ENCODE data around the gene NID2.

The NID2 gene

DNA sequence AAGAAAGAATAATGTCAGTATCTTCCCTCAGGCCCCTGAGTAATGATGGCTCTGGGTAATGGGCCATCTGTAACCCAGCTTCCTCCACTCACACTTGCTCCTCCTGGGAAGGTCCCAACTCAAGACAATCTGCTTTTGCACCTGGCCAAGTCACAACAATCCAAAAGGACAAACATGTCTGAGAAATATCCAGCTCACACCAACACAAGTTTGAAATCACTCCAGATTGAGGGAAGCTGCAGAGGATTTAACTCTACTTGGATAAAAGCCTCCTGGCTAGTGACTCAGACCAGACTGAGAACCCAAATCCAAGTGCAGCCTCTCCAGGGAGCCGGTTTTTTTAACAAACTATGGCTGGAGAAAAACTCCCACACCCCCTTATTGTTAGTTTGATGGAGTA, 45.3 kb downstream of the NID2 start:
- DNase-seq, result no peak

DNA sequence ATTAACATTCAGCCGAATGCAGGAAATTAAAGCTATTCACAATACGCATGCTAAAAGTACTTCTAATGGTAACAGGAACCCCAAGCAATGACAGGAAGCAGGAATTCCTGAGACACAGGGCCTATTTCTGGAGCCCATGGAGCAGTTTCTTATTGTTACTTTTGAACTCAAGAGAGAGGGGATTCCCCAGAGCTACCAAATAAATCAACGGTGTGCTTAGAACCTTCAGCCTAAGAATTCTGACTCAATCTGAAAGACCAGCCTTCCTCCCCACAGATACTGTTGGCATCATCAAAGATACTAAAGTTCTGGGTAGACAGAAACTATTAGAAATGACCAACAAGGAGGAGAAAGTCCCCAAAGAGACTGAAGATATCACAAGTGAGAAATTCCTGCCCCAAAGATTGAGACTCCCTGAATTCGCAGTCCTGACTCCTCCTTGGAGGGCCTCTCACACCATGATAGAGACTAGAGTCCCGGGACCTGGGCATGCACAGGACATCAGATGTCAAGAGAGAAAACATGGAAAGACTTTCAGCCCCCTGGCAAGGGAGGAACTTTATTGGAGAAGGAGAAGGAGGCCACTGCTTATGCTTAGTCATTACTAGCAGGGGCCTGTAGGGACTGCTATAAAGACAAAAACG, 46.8 kb downstream of the NID2 start:
- DNase-seq, result no peak

DNA sequence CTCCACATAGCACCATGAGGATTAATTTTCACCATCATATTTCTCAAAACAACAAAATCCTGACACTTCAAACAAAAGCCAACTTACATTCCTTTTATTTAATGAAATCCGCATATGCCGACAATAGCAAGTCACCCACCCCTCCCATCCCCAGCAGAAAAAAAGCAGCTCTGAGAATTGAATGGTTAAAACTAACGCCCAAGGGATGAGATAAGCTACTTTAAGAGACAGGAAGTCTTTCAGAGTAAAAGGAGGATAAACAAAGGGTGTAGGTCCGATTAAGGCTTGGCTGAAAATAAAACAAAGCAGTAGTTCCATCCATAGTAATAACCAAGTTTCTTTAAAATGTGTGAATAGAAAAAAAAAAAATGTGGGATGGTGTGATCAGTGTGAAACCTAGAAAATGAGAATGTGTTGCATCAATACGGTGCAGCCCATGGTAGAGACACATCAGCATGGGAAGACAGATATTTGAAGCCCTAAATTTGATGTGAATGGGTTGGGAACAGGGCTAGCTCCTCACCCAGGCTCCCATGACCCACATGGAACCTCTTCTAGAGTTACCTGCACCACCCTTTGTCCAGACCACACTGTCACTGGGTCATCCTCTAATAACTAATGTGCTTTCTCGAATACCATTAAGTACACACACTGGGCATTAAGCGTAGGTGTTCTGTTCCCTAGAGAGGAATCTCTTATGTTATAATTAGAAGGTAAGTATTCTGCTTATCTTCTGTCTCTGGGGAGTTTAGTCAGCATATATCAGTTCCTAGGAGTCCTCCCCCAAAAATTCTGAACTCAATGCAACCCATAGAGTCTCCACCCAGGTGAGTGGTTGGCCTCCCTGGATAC, 47.8 kb downstream of the NID2 start:
- DNase-seq, result no peak

DNA sequence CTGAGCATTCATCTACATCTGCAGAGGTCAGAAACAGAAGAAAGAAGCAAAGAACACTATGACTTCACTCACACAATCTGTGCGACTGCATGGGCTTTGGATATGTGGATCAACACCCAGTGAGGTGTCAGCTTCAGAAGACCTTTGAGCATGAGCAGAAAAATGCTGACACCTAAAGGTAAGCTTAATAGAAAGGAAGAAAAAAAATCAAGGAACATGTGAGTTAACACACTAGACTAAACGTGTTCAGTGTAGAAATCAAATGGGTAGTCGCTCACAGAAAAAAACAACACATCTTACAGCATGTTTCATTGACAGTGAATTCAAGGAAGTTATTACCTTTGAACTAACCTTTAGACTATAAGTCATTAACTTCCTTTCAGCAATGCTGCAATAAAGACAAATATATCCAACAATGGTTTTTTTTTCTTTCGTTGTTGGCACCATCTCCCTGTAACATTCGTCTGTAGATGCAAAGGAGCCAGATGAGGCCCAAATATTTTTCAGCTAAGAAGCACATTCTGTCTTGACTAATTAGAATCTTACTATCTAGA, 48.6 kb downstream of the NID2 start:
- DNase-seq, result no peak

DNA sequence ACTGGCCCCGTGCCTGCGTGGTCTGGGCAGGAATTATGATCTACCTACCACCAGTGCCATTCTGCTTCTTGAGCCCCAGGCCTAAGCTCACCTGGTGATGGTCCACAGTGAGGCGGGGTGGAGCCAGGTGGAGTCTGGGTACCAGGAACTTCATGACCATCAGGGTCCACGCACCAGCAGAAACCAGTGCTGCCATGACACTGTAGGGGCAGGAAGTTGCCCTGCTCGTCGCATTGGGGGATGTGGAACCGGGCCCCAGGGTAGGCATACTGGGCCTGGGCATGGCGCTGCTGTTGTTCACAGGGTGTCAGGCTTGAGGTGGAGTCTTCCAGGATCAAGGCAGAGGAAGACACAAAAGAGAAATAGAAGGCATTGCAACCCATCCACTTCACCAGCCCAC, 49.9 kb downstream of the NID2 start:
- no peak for DNase-seq

DNA sequence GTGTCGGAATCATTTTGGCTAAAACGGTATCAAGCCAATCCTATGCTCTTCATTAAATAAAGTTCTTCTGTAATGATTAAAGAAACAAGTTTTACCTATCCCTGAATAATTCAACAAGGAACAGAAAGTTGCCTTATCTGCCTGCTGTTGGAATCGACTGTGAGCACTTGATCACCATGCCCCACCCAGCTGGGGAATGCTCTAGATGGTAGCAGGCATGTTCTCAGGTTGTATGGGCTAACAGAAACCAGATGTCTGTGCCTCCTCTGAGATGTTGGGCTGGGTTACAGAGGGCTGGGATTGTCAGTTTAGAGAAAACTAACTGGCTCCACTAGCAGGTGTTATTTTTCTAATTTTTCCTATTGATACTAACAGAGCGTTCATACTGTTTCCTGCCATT, 50.6 kb downstream of the NID2 start:
- no peak for DNase-seq

DNA sequence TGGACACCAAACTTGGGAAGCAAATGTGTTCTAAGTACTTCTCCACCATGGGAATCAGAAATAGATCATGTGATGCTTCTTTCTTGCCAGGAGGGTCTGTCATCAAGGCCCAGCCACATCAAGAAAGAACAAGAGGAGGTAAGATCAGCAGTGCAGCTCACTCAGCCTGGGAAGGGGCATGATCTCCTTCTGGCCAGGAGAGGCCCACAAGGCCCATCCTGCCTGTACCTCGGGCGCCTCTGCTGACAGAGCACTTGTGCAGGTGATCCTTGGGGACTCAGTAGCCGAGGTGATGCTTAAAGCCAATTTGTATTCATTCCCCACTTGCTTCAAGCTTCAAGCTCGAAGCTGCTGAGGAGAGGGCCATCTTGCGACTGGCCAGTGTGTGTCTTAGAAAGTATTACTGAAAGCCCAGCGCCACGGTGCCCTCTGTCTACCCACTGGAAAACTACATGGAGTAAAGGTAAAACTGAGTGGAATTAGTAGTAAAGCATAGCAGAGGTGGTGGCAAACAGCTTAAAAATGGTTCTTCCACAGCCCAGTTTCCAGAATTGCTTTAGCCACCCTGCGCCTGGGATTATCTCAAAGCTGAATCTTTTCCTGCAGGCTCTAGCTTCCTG, 53.3 kb downstream of the NID2 start:
- no peak for DNase-seq

DNA sequence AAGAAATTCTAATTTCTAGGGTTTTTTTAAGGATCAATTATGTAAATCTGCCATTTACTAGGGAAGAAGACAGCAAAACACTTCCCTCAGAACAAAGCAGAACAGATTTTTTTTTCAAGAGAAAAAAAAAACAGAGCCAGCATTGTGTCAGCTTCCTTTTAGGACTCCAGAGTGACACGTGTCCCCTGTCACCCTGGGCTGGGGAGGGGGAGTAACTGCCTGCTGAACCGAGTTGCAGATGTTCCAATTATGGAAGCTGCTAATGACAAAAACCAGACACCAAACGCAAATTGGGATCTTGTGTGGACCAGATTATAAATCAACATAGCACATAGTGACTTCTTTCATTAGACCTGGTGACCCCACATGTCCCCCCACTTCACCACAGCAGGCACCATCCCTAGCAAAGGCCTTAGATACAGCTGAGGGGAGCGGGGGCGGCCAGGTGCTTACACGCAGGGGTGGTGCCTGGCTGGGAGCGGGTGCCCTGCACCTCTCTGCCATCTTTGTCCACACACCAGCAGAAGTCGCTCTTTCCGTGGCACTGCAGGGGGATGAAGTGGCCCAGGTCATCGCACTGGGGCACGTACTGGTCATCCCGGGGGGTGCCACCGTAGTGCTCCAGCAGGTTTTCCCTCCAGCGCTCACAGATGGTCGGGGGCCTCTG, 54.1 kb downstream of the NID2 start:
- DNase-seq, result no peak

DNA sequence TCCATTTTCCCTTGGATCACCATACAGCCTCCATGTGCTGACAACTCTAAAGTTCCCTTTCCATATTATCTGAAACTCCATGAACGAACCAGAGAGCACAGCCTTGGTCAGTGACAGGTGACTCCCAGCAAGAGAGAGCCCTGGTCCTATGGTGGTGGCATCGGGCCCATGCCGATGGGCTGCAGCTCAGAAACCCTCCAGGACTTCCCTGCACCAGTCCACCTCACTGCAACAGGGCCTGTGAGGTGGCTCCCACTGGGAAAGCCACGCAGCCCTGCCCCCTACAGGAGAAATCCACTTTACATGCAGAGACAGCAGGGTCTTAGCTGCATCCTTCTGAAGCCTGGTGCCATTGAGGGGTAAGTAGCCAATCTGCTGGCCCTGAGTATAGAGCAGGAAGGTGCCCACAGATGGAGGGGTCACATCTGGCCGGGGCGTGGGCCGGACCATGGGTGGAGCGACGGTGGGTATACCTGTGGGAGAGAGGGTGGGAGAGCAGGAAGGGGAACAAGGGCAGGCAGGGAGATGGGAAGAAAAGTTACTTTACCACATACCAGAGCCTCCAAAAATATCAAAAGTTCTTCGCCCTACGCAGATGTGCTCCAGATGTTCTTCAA, 54.8 kb downstream of the NID2 start:
- DNase-seq, result no peak

DNA sequence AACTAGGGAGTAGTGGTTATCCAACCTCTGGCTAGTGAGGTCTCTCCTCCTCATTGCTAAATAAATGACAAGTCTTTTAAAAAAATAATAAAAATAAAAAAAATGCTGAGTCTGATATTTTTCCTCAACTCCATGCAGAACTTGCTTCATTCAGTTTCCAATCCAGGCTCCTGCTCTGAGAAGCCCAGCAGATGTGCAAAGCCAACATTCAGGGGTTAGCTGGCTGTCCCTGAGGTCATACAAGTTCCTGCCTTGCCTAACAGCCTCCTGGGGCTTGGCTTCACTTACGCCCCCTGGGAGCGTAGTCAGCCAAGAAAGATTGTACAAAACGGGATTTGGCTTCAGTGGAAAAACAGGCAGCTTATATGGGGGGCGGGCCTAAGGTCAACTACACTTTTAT, 56.2 kb downstream of the NID2 start:
- DNase-seq, result peak; percentile 8

DNA sequence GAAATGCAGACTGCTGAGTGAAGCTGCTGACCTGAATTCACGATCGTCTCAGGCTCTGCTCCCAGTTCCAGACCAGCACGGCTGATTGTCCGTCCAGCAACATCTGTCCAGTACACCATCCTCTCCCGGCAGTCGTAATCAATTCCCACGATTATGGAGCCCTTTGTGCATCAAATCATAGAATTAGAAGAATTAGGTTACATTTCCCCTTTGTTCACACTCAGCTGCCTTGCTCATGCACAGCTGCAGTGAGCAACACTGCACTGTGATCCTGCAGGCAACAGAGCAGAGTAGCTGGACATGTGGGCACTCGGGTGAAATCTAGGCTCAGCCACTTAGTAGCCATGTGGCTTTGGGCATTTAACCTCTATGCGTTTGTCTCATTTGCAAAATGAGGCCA, 57.3 kb downstream of the NID2 start:
- DNase-seq, result no peak

DNA sequence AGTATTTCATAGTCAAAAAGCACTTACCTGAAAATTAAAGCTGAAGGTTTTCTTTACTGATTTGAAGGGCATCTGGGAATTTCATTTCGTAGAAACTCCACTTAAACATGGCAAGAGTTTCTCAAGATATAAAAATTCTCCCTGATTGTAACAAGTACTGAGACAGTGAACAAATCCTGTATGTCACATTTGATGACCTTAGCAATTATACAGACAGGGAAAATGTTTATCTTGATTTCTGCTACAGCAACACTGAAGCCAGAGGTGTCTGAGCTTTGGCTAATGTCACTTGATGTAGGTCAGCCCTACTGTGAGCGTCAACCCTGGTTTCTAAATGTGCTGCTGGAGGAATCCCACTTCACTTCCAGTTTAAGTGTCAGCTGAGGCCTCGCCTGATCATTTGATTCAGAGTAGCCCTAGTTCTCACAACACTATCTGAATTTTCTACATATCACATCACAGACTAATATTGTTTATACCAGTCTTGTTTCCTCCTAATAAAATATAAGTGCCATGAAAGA, 58.6 kb downstream of the NID2 start:
- DNase-seq, result no peak

DNA sequence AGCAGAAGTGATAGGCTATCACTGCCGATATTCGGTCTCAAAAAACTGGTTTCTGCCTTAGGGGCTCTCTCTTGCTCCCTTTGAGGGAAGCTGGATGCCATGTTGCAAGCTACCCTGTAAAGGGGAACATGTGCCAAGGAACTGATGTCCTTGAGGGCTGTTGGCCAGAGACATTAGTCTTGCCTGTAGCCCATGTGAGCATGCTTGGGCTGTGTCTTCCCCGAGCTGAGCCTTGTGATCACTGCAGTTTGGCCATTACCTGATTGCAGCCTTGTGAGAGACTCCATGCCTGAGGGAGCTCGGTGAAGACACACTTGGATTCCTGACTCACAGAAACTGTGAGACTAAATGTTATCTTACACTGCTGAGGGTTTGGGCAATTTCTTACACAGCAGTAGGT, 60.7 kb downstream of the NID2 start:
- no peak for DNase-seq

DNA sequence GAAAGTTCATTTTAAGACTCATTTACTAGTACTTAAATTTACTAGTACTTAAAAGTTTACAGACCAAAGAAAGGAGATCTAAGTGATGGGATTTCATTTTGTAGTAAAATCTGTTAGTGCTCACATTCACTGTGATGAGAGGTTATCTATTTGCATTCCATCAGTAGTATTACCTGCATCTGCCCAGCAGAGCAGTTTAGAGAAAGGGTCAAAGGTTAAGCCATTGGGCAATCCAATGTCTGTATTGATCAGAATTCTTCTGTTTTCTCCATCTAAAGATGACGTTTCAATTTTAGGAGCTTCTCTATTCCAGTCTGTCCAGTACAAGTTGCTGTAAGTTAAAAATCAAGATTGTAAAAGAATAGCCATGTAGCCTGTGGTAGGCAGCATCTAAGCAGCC, 61.2 kb downstream of the NID2 start:
- no peak for DNase-seq

DNA sequence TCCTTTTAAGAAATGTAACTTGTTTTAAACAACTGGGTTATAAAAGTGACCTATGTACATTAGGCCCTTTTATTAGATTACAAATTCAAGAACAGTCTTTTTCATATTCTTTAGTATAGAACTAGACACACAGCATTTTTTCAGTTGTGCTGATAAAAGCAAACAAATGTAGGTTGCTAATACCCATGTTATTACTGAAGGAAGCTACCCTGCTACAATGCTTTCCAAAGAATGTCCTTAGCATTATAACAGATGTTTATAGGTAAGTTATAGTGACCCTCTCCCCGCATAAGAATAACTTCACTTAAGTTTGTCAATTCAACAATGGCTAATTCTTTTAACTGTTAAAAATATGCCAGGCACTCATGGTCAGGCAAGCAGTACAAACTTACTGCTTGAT, 61.6 kb downstream of the NID2 start:
- no peak for DNase-seq

DNA sequence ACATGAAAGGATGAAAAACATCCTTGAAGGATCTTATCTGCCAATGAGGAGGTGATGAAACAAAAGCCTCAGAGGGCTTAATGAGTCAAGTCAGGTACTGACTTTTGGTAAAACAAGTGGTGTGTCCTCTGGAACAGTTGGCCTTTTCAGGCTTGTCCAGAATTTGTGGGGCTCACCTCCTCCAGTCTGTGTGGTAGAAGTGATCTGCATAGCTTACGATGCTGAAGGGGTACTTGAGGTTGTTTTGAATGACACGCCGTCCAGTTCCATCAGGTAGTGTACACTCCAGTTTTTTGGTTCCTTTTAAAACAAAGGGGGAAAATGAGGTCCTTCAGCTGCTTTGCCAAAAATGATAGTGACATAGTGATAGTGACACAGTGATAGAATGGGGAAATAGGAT, 62.5 kb downstream of the NID2 start:
- DNase-seq, result no peak

DNA sequence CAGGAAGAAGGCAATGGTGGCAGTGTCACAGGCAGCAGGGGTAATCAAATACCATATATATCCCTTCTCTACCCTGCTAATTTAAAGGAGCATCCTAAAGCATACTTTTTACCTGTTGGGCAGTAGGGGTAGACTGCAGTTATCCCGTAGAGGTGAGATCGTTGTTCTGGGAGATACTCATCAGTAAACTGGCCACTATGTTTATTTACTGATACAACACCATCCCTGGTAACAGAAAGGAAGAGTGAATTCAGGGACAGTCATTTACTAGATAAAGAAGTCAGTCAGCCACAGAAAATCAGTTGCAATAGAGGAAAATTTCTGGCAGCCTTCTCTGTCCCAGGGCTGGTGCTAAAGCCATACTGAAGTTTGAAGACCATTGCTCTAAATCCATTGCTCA, 63.2 kb downstream of the NID2 start:
- no peak for DNase-seq

DNA sequence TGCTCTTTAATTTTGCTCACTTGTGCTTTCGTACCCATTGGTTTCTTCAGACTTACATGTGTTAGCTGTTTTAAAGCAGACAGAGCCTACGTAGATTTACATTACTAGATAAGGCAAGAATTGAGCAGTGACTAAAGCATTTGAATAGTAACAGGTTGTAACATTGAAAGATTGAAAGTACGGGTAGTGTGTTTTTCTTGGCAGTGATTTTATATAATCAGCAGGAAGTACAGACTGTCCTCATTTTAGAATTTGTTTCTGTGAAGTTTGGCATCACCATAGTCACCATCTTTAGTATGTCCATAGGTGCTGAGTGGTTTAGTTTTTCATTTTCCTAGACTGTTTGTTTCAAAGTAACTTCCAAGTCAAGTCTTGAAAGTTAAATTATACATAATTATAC, 65.5 kb downstream of the NID2 start:
- DNase-seq, result no peak

DNA sequence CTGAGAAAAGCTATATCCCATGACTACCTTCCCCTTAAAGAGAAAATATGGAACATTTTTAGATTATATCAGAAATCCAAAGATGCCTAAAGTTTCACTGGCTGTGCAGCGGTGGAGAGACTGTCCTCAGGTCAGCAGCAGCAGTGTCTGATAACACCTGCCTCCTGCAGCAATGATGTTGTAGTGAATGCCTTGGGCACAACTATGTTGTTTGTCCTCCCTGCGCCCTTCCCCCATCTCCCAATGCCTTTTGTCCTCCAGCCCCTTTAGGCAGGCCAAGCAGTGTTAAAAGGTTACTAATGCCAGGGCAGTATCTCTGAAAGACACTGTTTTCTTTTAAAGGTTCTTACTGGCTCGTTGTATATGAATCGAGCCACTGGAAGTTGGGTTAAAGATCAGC, 66.3 kb downstream of the NID2 start:
- no peak for DNase-seq

DNA sequence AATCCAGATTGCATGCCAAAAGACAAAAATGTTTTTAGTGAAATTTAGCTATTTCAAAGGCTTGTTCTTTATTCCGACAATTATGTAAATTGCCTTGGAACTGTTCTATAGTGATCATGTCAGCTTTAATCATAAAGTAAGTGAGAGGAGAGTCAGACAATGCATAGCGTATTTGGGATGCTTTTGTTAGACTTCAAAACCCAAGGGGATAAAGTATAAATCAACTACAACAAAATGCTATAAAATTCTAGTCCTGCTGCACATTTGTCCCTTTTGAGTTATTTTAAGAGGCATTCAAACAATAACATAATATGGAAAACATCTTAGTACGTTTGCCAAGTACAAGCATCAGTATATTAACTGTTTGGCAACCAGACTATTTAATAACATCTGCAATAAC, 68.2 kb downstream of the NID2 start:
- DNase-seq, result no peak

DNA sequence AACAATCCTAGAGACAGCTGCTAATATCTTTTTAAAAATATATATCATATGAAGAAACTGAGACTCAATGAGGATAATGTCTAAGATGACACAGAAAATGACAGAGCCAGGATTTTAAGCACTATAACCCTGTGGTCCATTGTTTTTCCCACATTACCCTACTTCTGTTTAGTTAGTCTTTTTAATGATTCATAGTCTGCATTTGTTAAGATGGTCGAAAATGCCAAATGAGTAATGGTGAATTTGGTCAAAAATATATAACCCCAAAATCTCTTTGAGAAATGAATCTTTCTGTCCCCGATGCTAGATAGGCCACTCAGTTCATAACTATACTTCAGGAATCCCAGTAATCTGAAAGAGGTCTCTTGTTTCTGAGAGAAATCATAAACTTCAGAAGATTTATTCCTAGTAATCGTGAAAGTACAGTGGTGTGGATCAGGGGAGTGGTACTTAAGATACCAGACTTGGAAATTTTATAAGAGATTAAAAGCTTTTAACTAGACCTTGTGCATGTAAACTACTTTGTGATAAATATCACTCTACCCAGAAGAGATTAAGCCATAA, 68.8 kb downstream of the NID2 start:
- DNase-seq, result no peak

DNA sequence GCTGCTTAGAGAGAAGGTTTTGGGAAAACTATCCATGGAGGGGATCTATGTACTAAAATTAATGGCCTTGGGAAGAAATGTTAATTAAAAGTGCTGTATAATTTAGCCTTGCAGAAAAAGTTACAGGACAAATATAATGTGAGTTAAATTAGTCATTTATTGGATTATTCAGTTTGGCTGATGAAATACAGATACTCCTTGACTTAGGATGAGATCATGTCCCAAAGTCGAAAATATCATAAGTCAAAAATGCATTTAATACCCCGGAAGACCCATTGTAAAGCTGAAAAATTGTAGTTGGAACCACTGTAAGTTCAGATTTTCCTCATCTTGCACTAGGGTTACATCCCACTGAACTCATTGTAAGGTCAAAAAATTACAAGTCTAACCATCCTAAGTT, 69.8 kb downstream of the NID2 start:
- DNase-seq, result no peak

Data from inflammatory macrophage treated with lipopolysaccharide for 4 hours (primary cell).